MM.1S (cell line): ENCODE data around the gene SH3RF3.
A peak's percentile ranks its signal among the peaks of the same experiment; 100 is the strongest.

ENCODE experiments used
- DNase-seq: peaks from one replicate; pipeline ENCODE4 v3.0.0-alpha.2; 2015
- H2AFZ ChIP-seq: fragments of 300-600 bp; sonication (generic); 2 replicates; pipeline ENCODE4 v1.6.0; 2016; ENCODE audit warnings: antibody characterized with exemption, low read length
- H3F3A ChIP-seq: fragments of 300-600 bp; sonication (generic); 2 replicates; pipeline ENCODE4 v1.6.1; 2016; ENCODE audit warnings: mild to moderate bottlenecking, antibody characterized with exemption, low read length, moderate library complexity, mixed read lengths; ENCODE audit not compliant: insufficient read depth
- H3K27ac ChIP-seq: fragments of 300-600 bp; sonication (generic); 2 replicates; pipeline ENCODE4 v1.5.1; 2016; ENCODE audit warnings: mild to moderate bottlenecking, low read length
- H3K27me3 ChIP-seq: fragments of 300-600 bp; sonication (generic); replicated peaks from 2 replicates; pipeline ENCODE4 v1.6.0; 2016; ENCODE audit warnings: low read length; ENCODE audit not compliant: insufficient read depth
- H3K36me3 ChIP-seq: fragments of 300-600 bp; sonication (generic); replicated peaks from 2 replicates; pipeline ENCODE4 v1.6.1; 2016; ENCODE audit warnings: mild to moderate bottlenecking, low read length, mixed read lengths; ENCODE audit not compliant: insufficient read depth
- H3K4me1 ChIP-seq: fragments of 300-600 bp; sonication (generic); 2 replicates; pipeline ENCODE4 v1.6.1; 2016; ENCODE audit warnings: low read length, mixed read lengths
- H3K4me2 ChIP-seq: fragments of 300-600 bp; sonication (generic); 2 replicates; pipeline ENCODE4 v1.6.0; 2016; ENCODE audit warnings: low read depth, low read length
- H3K4me3 ChIP-seq: fragments of 300-600 bp; sonication (generic); 2 replicates; pipeline ENCODE4 v1.5.1; 2016; ENCODE audit warnings: low read length, mixed read lengths
- H3K79me2 ChIP-seq: fragments of 300-600 bp; sonication (generic); 2 replicates; pipeline ENCODE4 v1.6.1; 2016; ENCODE audit warnings: mixed run types, low read length, mixed read lengths
- H3K9ac ChIP-seq: fragments of 300-600 bp; sonication (generic); 2 replicates; pipeline ENCODE4 v1.6.1; 2016; ENCODE audit warnings: low read length, mixed read lengths
- H3K9me2 ChIP-seq: fragments of 300-600 bp; sonication (generic); replicated peaks from 2 replicates; pipeline ENCODE4 v1.6.1; 2016; ENCODE audit warnings: mild to moderate bottlenecking, low read length, mixed read lengths; ENCODE audit not compliant: insufficient read depth
- H3K9me3 ChIP-seq: fragments of 300-600 bp; sonication (generic); replicated peaks from 2 replicates; pipeline ENCODE4 v1.6.1; 2016; ENCODE audit warnings: mild to moderate bottlenecking, low read length, mixed read lengths; ENCODE audit not compliant: insufficient read depth
- H4K20me1 ChIP-seq: fragments of 300-600 bp; sonication (generic); 2 replicates; pipeline ENCODE4 v1.6.1; 2016; ENCODE audit warnings: mild to moderate bottlenecking, low read length, moderate library complexity, mixed read lengths; ENCODE audit not compliant: insufficient read depth
- EZH2 ChIP-seq: fragments of 300-600 bp; sonication (generic); optimal IDR thresholded peaks from 2 replicates; pipeline ENCODE3; 2017; ENCODE audit warnings: low read depth, mild to moderate bottlenecking, antibody characterized with exemption, low read length, mixed read lengths
- EZH2phosphoT487 ChIP-seq: fragments of 300-600 bp; sonication (generic); IDR thresholded peaks from 2 replicates; pipeline ENCODE4 v1.6.1; 2018; ENCODE audit warnings: antibody characterized with exemption, low read length
- TF ChIP-seq, protein P1 (sequence below): fragments of 300-600 bp; sonication (generic); IDR thresholded peaks from 2 replicates; pipeline ENCODE4 v1.5.1; 2016; ENCODE audit warnings: antibody characterized with exemption, low read length, mixed read lengths

Gene SH3RF3

DNA sequence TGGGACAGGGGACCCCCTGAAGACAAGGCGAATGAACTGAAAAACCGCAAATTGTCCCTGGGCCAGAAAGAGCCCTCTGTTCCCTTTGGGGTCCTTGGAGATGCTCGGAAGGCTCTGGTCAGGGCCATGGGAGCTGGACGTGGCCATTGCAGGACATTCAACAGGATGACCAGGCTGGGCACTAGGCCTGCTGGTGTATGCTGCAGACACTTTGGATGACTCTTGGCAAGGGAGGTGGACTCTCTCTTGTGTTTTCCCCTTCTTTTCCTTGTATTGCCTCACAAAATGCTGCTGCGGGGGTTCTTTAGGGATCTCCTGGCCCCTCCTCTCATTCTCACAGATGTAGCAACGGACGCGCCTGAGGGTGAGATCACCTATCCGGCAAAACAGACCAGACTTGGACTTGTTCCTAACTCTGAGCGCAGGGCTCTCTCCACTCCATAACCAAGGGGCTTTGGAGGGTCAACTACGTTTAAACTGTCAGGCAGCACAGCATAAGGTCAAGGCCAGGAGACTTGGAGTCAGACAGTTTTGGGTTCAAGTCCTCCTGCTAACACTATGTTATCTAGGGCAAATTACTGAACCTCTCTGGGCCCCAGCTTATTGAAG lies 41.8 kb upstream of the SH3RF3 start:
- H3K36me3 ChIP-seq, result no peaks in the 10 kb centered on the region
- no peak overlapping the region for H3K27ac ChIP-seq
- no peaks in the 10 kb centered on the region for H3K9me2 ChIP-seq
- no peak overlapping the region for H3K4me3 ChIP-seq
- no peak overlapping the region for H3K9ac ChIP-seq
- H3K4me2 ChIP-seq, result no peak overlapping the region
- H3K4me1 ChIP-seq, result peaks cover 16% of the 10 kb centered on the region
- TF ChIP-seq EZH2phosphoT487 (no peak), EZH2 (no peak)
- TF ChIP-seq, protein P1, sequence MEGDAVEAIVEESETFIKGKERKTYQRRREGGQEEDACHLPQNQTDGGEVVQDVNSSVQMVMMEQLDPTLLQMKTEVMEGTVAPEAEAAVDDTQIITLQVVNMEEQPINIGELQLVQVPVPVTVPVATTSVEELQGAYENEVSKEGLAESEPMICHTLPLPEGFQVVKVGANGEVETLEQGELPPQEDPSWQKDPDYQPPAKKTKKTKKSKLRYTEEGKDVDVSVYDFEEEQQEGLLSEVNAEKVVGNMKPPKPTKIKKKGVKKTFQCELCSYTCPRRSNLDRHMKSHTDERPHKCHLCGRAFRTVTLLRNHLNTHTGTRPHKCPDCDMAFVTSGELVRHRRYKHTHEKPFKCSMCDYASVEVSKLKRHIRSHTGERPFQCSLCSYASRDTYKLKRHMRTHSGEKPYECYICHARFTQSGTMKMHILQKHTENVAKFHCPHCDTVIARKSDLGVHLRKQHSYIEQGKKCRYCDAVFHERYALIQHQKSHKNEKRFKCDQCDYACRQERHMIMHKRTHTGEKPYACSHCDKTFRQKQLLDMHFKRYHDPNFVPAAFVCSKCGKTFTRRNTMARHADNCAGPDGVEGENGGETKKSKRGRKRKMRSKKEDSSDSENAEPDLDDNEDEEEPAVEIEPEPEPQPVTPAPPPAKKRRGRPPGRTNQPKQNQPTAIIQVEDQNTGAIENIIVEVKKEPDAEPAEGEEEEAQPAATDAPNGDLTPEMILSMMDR, result no peak
- no peaks in the 10 kb centered on the region for H3K27me3 ChIP-seq
- H3K79me2 ChIP-seq, result no peaks in the 10 kb centered on the region
- DNase-seq, result no peak
- peaks cover 9% of the 10 kb centered on the region for H3F3A ChIP-seq
- no peaks in the 10 kb centered on the region for H4K20me1 ChIP-seq
- no peaks in the 10 kb centered on the region for H3K9me3 ChIP-seq
- H2AFZ ChIP-seq, result no peak overlapping the region

GRCh38 chr2:109089602-109090300 lies 39.3 kb upstream of the SH3RF3 start:
- Histone ChIP-seq H2AFZ (no peak overlapping the region), H3K27ac (no peak overlapping the region), H4K20me1 (no peaks in the 10 kb centered on the region), H3K4me2 (peak overlapping the region; percentile 16; the same call in 1 of the 2 replicates), H3K9me3 (no peaks in the 10 kb centered on the region), H3K9ac (no peak overlapping the region), H3K4me1 (peaks cover 16% of the 10 kb centered on the region), H3K9me2 (no peaks in the 10 kb centered on the region), H3K4me3 (no peak overlapping the region), H3K79me2 (no peaks in the 10 kb centered on the region), H3K36me3 (no peaks in the 10 kb centered on the region), H3K27me3 (no peaks in the 10 kb centered on the region), H3F3A (peaks cover 9% of the 10 kb centered on the region)
- TF ChIP-seq, protein P1, result no peak
- TF ChIP-seq EZH2, result no peak
- no peak for TF ChIP-seq EZH2phosphoT487
- peak; percentile 51 for DNase-seq

DNA sequence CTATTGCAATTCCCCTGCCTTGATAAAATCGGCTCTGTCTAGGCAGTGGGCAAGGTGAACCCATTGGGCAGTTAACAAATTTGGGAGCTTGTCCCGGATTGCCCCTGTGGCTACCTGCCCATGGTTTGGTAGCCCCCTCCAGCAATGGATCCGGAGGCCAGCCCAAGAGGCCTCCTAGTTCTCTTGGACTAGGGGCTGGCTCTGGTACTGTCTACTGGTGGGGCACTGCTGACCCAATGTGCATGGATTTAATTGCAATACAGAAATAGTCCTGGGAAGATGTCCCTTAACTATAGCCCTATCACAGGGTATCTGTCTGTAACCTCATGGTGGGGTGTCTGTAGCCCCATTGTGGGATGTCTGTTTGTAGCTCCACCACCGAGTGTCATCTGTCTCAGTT lies 37.5 kb upstream of the SH3RF3 start:
- no peak for TF ChIP-seq EZH2
- TF ChIP-seq, protein P1, result no peak
- no peaks in the 10 kb centered on the region for H4K20me1 ChIP-seq
- no peak overlapping the region for H3K4me2 ChIP-seq
- H3K4me1 ChIP-seq, result peaks cover 16% of the 10 kb centered on the region
- H3K79me2 ChIP-seq, result no peaks in the 10 kb centered on the region
- no peak overlapping the region for H3K27ac ChIP-seq
- no peaks in the 10 kb centered on the region for H3K36me3 ChIP-seq
- H3F3A ChIP-seq, result peaks cover 9% of the 10 kb centered on the region
- H3K9ac ChIP-seq, result no peak overlapping the region
- no peaks in the 10 kb centered on the region for H3K9me3 ChIP-seq
- DNase-seq, result no peak
- H3K27me3 ChIP-seq, result no peaks in the 10 kb centered on the region
- H3K9me2 ChIP-seq, result no peaks in the 10 kb centered on the region
- no peak overlapping the region for H3K4me3 ChIP-seq
- H2AFZ ChIP-seq, result no peak overlapping the region
